Endothelial cell (in vitro differentiated cells): ENCODE measurements around the gene NRXN3. TPM values are rescaled to one million over a fixed set of nuclear protein-coding genes. Genes with fewer than 3 reads are reported as not detected.

ENCODE experiments used
- DNase-seq: peaks from one replicate; pipeline ENCODE4 v3.0.0; 2021; ENCODE audit warnings: low spot score
- H3K27ac Mint-ChIP-seq: one replicate; pipeline ENCODE4 v1.8.0; 2021; ENCODE audit warnings: mixed read lengths, inconsistent platforms; ENCODE audit not compliant: unreplicated experiment
- H3K27me3 Mint-ChIP-seq: one replicate; pipeline ENCODE4 v1.8.0; 2021; ENCODE audit warnings: mild to moderate bottlenecking, moderate library complexity, mixed read lengths, inconsistent platforms; ENCODE audit not compliant: unreplicated experiment
- H3K36me3 Mint-ChIP-seq: one replicate; pipeline ENCODE4 v1.8.0; 2021; ENCODE audit warnings: mild to moderate bottlenecking, low read depth, mixed read lengths, inconsistent platforms; ENCODE audit not compliant: unreplicated experiment
- H3K4me1 Mint-ChIP-seq: one replicate; pipeline ENCODE4 v1.8.0; 2021; ENCODE audit warnings: mild to moderate bottlenecking, mixed read lengths, inconsistent platforms; ENCODE audit not compliant: unreplicated experiment
- H3K4me3 Mint-ChIP-seq: one replicate; pipeline ENCODE4 v1.8.0; 2021; ENCODE audit warnings: mild to moderate bottlenecking, mixed read lengths, inconsistent platforms; ENCODE audit not compliant: unreplicated experiment
- H3K9me3 Mint-ChIP-seq: one replicate; pipeline ENCODE4 v1.8.0; 2021; ENCODE audit warnings: mixed read lengths, inconsistent platforms; ENCODE audit not compliant: unreplicated experiment
- CTCF ChIP-seq: fragments of 200-600 bp; sonication (generic); IDR thresholded peaks from one replicate; pipeline ENCODE4 v1.5.0; 2021; ENCODE audit warnings: antibody characterized with exemption; ENCODE audit not compliant: unreplicated experiment
- total RNA-seq: library from RNA; stranded (reverse); fragmentation: NEBNext Ultra II Directional; extraction: Animal tissue kit (Norgen Biotek cat#: 25700); gene quantifications from one replicate; pipeline ENCODE4 v1.2.1, GENCODE V29; 2021; ENCODE audit not compliant: unreplicated experiment

NRXN3 gene
- total RNA-seq, 1 donor from 2014 or later, result 2.3 TPM

- DNase-seq, result no peak
- H3K36me3 Mint-ChIP-seq, result no peaks in the 10 kb centered on the region
- no peak overlapping the region for H3K4me3 Mint-ChIP-seq
- no peaks in the 10 kb centered on the region for H3K9me3 Mint-ChIP-seq
- H3K4me1 Mint-ChIP-seq, result no peaks in the 10 kb centered on the region
- no peak overlapping the region for H3K27ac Mint-ChIP-seq
- H3K27me3 Mint-ChIP-seq, result peaks cover 2% of the 10 kb centered on the region
- TF ChIP-seq CTCF, result no peak
Measured at GRCh38 chr14:78450669-78451318, 280.6 kb downstream of the NRXN3 start.

GRCh38 chr14:78451319-78451695 is 281.1 kb downstream of the NRXN3 start:
- DNase-seq, result no peak
- Mint-ChIP-seq H3K4me1 (no peaks in the 10 kb centered on the region), H3K4me3 (no peak overlapping the region), H3K27me3 (peaks cover 2% of the 10 kb centered on the region), H3K27ac (no peak overlapping the region), H3K9me3 (no peaks in the 10 kb centered on the region), H3K36me3 (no peaks in the 10 kb centered on the region)
- TF ChIP-seq CTCF, result no peak

- H3K4me1 Mint-ChIP-seq, result no peaks in the 10 kb centered on the region
- no peak overlapping the region for H3K4me3 Mint-ChIP-seq
- no peaks in the 10 kb centered on the region for H3K36me3 Mint-ChIP-seq
- no peak for DNase-seq
- H3K9me3 Mint-ChIP-seq, result no peaks in the 10 kb centered on the region
- H3K27ac Mint-ChIP-seq, result no peak overlapping the region
- TF ChIP-seq CTCF, result no peak
- H3K27me3 Mint-ChIP-seq, result peaks cover 2% of the 10 kb centered on the region
Measured at GRCh38 chr14:78455896-78456435, 285.8 kb downstream of the NRXN3 start.

GRCh38 chr14:78469947-78470346 is 299.8 kb downstream of the NRXN3 start:
- no peak for DNase-seq
- Mint-ChIP-seq H3K36me3 (no peaks in the 10 kb centered on the region), H3K4me1 (no peaks in the 10 kb centered on the region), H3K4me3 (no peak overlapping the region), H3K27ac (no peak overlapping the region), H3K9me3 (no peaks in the 10 kb centered on the region), H3K27me3 (peaks cover 3% of the 10 kb centered on the region)
- TF ChIP-seq CTCF, result no peak

GRCh38 chr14:78479127-78479780 is 309.1 kb downstream of the NRXN3 start:
- Mint-ChIP-seq H3K27me3 (peaks cover 5% of the 10 kb centered on the region), H3K4me3 (no peak overlapping the region), H3K9me3 (no peaks in the 10 kb centered on the region), H3K4me1 (no peaks in the 10 kb centered on the region), H3K36me3 (no peaks in the 10 kb centered on the region), H3K27ac (no peak overlapping the region)
- no peak for TF ChIP-seq CTCF
- DNase-seq, result no peak
